Ishikawa (cell line): ENCODE data around the gene PSMD11.

Source experiments
- CEBPB ChIP-seq: IDR thresholded peaks from 2 replicates; pipeline ENCODE4 v1.6.1; 2012
- CREB1 ChIP-seq: IDR thresholded peaks from 2 replicates; pipeline ENCODE4 v1.6.1; 2012; ENCODE audit warnings: low read depth
- EGR1 ChIP-seq: IDR thresholded peaks from 2 replicates; pipeline ENCODE4 v1.6.1; 2012
- EP300 ChIP-seq: IDR thresholded peaks from 2 replicates; pipeline ENCODE4 v1.6.1; 2012; ENCODE audit warnings: borderline replicate concordance
- FOXM1 ChIP-seq: IDR thresholded peaks from 2 replicates; pipeline ENCODE4 v1.6.1; 2012; ENCODE audit warnings: low read depth, borderline replicate concordance
- NFIC ChIP-seq: IDR thresholded peaks from 2 replicates; pipeline ENCODE4 v1.6.1; 2012
- RAD21 ChIP-seq: IDR thresholded peaks from 2 replicates; pipeline ENCODE4 v1.6.1; 2012; ENCODE audit warnings: low read depth
- TAF1 ChIP-seq: IDR thresholded peaks from 2 replicates; pipeline ENCODE4 v1.6.1; 2012; ENCODE audit warnings: low read depth, mild to moderate bottlenecking
- TCF12 ChIP-seq: IDR thresholded peaks from 2 replicates; pipeline ENCODE4 v1.6.1; 2012; ENCODE audit warnings: low read depth
- TEAD4 ChIP-seq: IDR thresholded peaks from 2 replicates; pipeline ENCODE4 v1.6.1; 2012
- YY1 ChIP-seq: IDR thresholded peaks from 2 replicates; pipeline ENCODE4 v1.6.1; 2012; ENCODE audit warnings: low read depth
- ZBTB7A ChIP-seq: IDR thresholded peaks from 2 replicates; pipeline ENCODE4 v1.6.1; 2012; ENCODE audit warnings: low read depth
- TF ChIP-seq, protein P1 (sequence below): IDR thresholded peaks from 2 replicates; pipeline ENCODE4 v1.6.1; 2012; ENCODE audit warnings: low read depth, mild to moderate bottlenecking
- TF ChIP-seq, protein P2 (sequence below): IDR thresholded peaks from 2 replicates; pipeline ENCODE4 v1.6.1; 2012
- TF ChIP-seq, protein P3 (sequence below): IDR thresholded peaks from 2 replicates; pipeline ENCODE4 v1.6.1; 2012

Gene PSMD11

DNA sequence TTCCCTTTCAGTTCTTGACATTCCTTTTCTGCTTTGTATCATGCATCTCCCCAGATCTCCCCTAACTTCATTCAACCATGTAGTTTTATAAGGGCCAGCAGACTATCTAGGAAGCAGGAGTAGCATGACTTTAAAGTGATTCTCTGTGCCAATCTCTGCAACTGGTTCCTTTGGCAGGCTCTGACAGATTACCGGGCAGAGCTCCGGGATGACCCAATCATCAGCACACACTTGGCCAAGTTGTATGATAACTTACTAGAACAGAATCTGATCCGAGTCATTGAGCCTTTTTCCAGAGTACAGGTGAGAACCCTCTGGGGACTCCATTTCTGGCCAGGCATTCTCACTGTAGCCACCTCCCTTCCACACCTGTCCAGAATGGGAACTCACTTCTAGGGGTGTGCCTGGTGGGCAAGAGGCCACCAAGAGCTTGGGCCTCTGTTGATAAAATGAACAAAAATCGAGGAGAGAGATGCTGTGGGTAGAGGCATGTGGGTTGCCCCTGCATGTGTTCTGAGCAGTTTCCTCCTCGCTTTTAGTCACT is 34.8 kb downstream of the PSMD11 start:
- no peak for TF ChIP-seq TEAD4
- TF ChIP-seq, protein P1, sequence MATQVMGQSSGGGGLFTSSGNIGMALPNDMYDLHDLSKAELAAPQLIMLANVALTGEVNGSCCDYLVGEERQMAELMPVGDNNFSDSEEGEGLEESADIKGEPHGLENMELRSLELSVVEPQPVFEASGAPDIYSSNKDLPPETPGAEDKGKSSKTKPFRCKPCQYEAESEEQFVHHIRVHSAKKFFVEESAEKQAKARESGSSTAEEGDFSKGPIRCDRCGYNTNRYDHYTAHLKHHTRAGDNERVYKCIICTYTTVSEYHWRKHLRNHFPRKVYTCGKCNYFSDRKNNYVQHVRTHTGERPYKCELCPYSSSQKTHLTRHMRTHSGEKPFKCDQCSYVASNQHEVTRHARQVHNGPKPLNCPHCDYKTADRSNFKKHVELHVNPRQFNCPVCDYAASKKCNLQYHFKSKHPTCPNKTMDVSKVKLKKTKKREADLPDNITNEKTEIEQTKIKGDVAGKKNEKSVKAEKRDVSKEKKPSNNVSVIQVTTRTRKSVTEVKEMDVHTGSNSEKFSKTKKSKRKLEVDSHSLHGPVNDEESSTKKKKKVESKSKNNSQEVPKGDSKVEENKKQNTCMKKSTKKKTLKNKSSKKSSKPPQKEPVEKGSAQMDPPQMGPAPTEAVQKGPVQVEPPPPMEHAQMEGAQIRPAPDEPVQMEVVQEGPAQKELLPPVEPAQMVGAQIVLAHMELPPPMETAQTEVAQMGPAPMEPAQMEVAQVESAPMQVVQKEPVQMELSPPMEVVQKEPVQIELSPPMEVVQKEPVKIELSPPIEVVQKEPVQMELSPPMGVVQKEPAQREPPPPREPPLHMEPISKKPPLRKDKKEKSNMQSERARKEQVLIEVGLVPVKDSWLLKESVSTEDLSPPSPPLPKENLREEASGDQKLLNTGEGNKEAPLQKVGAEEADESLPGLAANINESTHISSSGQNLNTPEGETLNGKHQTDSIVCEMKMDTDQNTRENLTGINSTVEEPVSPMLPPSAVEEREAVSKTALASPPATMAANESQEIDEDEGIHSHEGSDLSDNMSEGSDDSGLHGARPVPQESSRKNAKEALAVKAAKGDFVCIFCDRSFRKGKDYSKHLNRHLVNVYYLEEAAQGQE = no peak
- TF ChIP-seq CEBPB = no peak
- TF ChIP-seq FOXM1 = no peak
- TF ChIP-seq EP300 = no peak
- no peak for TF ChIP-seq NFIC
- TF ChIP-seq TCF12 = no peak
- TF ChIP-seq TAF1 = no peak
- no peak for TF ChIP-seq CREB1
- TF ChIP-seq, protein P2, sequence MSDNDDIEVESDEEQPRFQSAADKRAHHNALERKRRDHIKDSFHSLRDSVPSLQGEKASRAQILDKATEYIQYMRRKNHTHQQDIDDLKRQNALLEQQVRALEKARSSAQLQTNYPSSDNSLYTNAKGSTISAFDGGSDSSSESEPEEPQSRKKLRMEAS = no peak
- TF ChIP-seq, protein P3, sequence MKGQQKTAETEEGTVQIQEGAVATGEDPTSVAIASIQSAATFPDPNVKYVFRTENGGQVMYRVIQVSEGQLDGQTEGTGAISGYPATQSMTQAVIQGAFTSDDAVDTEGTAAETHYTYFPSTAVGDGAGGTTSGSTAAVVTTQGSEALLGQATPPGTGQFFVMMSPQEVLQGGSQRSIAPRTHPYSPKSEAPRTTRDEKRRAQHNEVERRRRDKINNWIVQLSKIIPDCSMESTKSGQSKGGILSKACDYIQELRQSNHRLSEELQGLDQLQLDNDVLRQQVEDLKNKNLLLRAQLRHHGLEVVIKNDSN = no peak
- TF ChIP-seq RAD21 = no peak
- TF ChIP-seq YY1 = no peak
- no peak for TF ChIP-seq ZBTB7A
- no peak for TF ChIP-seq EGR1

DNA sequence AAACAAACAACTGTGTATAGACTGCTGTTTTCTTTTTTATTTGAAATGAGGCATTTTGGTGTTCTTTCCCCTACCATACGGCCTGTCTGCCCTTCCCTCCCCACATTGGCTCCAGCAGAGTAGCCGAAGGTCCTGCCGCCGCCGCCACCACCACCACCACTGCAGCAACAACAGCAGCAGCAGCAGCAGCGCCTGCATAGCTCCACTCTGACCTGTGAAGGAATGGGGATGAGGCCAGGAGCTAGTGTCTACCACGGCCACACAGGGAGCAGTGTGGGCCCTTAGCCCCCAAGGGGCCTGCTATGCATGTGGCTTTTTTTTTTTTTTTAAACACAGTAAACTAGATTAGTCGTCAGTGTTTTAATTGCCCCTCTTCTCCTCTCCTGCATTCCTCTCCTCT is 36.9 kb downstream of the PSMD11 start:
- TF ChIP-seq, protein P3 = no peak
- TF ChIP-seq TCF12 (no peak), EP300 (no peak), EGR1 (no peak), TEAD4 (no peak), RAD21 (no peak), TAF1 (no peak), FOXM1 (no peak), YY1 (no peak), CREB1 (no peak), ZBTB7A (no peak), CEBPB (no peak), NFIC (no peak)
- TF ChIP-seq, protein P1 = no peak
- TF ChIP-seq, protein P2 = no peak

DNA sequence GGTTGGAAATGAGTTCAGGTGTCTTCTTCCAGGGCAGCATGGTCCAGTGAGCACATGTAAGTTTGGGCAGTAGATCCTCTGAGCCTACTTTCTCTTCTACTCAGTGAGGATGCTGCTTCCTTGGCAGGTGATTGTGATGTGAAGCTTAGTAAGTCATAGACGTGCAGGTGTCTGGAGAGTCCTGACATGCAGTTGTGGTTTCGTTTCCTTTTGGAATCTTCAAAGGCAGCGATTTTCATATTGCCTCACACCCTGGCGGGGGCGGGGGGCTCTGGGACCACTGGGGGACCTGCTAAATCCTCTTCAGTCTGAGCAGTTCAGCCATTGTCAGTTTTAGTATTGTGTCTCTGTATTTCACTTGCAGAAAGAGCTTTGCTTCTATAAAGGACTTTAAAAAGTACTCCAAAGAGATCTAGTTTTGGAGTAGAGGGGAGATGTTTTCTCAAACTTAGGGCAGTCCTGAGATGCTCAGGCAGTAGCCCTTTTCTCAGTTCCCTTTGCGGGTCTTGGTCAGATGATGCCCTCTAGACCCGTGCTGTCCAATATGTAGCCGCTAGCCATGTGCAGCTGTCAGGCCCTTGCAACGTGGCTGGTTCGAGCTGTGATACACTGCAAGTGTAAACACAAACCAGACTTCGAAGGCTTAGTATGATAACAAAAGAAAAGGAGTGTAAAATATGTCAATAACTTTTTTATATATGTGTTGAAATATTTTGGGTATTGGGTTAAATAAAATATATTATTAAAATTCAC is 38.4 kb downstream of the PSMD11 start:
- TF ChIP-seq FOXM1 = no peak
- TF ChIP-seq NFIC = no peak
- TF ChIP-seq ZBTB7A = no peak
- no peak for TF ChIP-seq RAD21
- TF ChIP-seq, protein P3 = no peak
- no peak for TF ChIP-seq CEBPB
- no peak for TF ChIP-seq EP300
- no peak for TF ChIP-seq TAF1
- no peak for TF ChIP-seq YY1

DNA sequence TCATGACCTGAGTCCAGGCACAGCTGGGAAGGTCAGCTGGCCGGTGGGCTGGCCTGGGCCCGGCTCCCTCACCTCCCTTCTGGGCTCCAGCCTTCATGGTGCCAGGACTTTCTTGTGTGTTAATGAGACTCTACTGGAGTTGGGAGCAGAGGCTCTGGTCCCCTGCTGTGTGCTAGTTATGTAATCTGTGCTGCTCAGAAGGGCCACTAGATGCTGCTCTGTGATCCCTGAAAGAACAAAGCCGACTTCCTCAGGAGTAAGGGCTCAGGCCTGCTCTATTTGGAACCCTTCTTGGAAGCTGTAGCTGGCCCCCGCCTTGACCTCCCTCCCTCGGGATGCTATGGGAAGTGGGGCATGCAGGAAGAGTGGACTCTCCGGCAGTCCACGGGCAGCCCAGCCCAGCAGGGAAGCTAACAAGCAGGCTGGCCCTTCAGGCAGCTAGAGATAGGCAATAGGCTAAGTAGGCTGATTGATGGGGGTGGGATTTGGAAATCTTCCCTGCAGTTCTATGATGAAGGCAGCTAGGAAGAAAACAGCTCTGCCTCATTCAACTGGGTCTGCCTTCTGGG is 39.2 kb downstream of the PSMD11 start:
- TF ChIP-seq, protein P3 = no peak
- TF ChIP-seq RAD21 = peak; percentile 66
- TF ChIP-seq CEBPB = peak; percentile 62

DNA sequence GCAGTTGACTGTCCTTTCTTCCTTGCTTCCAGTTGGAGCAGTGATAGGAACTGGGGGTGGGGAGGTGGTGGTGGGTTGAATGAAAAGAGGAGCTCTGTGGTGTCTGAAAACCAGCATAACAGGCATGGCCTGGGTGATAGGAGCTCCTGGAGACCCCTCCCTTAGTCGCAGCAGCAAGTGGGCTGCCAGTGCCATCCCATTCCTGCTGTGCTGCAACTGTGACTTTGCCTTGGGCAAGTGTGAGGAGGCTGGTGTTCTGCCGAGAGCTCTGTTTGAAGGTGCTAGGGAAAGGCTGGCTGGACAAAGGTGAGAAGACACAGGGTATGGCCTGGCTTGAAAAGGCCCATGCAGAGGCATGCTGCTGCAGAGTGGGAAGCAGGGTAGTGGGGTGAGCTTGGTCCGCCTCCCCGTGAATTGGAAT is 39.7 kb downstream of the PSMD11 start:
- TF ChIP-seq EP300 = no peak
